C4-2B (cell line): ENCODE measurements around the gene SDK2.
"Not testable (repeated sequence)": the region's sequence is repeated elsewhere in the genome, so short reads cannot be mapped to it uniquely, and the experiment has no call there.

Source experiments
- H3K27ac ChIP-seq: fragments of 450-650 bp; 2 replicates; pipeline ENCODE4 v1.5.1; 2017
- ZFX ChIP-seq: fragments of 450-650 bp; IDR thresholded peaks from 2 replicates; pipeline ENCODE4 v1.6.1; 2017
- TF ChIP-seq, protein P1 (sequence below): fragments of 450-650 bp; conservative IDR thresholded peaks from 2 replicates; pipeline ENCODE4 v1.5.1; 2017; ENCODE audit warnings: mild to moderate bottlenecking

Gene SDK2

DNA sequence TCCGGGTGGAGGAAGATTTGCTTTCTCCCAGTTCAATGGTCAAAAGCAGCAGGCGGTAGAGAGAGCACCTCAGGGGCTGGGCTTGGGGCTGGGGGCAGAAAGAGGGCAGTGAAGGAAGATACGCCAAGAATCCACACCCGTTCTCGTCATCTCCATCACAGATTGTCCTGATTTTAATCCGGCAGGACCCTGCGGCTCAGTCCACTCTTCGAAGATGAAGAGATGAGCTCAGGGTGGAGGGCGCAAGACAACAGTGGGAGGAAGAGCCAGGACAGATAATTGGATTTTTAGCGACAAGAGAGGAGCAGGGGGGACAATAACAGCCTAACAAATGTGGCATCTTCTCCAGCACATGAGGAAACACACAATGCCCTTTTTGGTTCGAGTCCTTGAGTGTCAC is 165.9 kb downstream of the SDK2 start:
- no peak overlapping the region for H3K27ac ChIP-seq
- TF ChIP-seq, protein P1, sequence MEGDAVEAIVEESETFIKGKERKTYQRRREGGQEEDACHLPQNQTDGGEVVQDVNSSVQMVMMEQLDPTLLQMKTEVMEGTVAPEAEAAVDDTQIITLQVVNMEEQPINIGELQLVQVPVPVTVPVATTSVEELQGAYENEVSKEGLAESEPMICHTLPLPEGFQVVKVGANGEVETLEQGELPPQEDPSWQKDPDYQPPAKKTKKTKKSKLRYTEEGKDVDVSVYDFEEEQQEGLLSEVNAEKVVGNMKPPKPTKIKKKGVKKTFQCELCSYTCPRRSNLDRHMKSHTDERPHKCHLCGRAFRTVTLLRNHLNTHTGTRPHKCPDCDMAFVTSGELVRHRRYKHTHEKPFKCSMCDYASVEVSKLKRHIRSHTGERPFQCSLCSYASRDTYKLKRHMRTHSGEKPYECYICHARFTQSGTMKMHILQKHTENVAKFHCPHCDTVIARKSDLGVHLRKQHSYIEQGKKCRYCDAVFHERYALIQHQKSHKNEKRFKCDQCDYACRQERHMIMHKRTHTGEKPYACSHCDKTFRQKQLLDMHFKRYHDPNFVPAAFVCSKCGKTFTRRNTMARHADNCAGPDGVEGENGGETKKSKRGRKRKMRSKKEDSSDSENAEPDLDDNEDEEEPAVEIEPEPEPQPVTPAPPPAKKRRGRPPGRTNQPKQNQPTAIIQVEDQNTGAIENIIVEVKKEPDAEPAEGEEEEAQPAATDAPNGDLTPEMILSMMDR: no peak

GRCh38 chr17:73476890-73477350 is 167.3 kb downstream of the SDK2 start:
- TF ChIP-seq, protein P1: no peak
- TF ChIP-seq ZFX: no peak
- no peak overlapping the region for H3K27ac ChIP-seq

DNA sequence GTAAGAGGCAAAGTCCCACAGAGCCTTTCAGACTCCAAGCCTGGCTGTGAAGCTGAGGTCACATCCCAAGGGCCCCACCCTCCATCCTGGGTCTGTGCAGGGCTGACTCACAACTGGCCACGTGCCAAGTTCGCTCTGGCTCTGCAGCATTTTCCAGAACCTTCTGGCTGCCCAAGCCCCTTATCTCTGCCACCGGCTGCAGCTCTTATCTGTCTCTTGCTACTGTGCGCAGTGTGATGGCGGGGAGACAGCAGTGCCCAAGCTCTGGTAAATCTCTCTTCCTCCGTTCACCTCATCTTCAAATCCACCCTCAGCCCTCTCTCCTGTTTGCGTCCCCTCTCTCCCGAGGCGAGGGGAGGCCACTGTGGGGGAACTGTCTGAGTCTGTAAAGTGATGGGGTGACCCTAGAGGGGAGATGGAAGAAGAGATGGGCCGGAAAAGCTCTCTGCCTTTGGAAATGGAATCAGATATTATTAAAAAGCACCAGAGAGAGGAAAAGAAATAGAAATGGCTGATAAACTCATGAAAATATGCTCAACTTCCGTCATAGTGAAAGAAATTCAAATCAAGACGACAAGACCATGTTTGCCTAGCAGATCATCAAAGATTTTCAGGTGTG is 169.8 kb downstream of the SDK2 start:
- no peak for TF ChIP-seq ZFX
- TF ChIP-seq, protein P1: no peak

GRCh38 chr17:73472715-73473114 is 171.5 kb downstream of the SDK2 start:
- H3K27ac ChIP-seq: not testable (repeated sequence)

More for the DNA sequence above, 169.8 kb downstream of the SDK2 start:
- no peak overlapping the region for H3K27ac ChIP-seq

DNA sequence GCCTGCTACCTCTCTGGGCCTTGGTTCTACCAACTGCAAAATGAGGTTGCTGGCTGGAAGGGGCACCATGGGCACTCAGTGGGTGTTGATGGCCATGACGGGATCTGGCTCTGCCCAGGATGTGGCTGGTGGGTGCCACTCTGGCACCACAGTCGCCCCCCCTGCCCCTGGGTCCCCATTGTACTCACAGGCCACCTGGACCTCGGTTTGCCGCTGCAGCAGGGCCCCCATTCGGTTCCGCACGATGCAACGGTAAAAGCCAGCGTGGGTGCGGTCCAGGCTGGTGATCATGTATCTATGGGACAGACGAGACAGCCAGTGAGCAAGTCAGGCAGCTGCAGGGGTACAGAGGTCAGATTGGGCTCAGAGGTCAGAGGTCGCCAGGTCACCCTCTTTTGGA is 172.3 kb downstream of the SDK2 start:
- TF ChIP-seq, protein P1: no peak
- TF ChIP-seq ZFX: no peak
- H3K27ac ChIP-seq: no peak overlapping the region

DNA sequence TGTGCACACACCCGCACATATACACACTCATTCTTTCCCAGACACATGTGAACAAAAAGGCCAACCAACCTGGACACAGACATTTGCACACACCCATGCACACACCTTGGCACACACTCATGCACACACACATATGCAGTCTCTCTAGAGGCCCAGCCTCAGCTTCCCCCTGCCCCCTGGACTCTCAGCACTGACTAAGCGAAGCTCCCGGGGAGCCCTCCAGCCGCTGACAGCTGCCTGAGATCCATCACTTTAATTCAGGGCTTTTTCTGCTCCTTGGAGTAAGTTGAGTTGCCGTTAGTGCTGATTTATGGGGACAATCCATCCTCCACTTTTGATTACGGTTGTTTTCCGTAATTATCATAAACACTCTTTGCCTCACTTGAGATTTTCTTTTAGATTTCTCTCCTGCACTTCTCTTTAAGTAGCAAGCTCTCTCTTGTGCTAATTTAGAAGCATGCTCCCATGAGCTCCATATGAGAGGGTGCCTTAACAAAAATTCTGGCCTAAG is 173.9 kb downstream of the SDK2 start:
- TF ChIP-seq ZFX: no peak
- TF ChIP-seq, protein P1: no peak
- no peak overlapping the region for H3K27ac ChIP-seq

DNA sequence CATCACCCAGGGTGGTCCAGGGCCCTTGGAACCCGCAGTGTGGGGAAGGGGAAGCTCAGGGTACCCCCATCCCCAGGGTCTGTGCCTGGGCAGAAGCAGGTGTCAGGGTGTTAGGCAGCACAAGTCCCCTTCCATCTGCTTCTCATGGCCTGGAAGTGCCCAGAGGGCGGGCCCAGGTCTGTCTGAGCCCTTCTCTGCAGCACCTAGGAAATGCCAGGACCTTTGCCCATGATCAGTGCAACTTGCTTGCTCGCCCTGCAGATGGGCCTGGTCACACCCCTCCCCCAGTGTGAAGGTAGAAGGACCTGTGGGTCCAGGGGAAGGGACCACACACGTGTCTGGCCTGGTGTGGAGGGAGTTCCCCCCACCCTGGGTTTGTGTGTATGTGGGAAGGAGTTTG is 174.9 kb downstream of the SDK2 start:
- H3K27ac ChIP-seq: no peak overlapping the region
- TF ChIP-seq, protein P1: no peak

DNA sequence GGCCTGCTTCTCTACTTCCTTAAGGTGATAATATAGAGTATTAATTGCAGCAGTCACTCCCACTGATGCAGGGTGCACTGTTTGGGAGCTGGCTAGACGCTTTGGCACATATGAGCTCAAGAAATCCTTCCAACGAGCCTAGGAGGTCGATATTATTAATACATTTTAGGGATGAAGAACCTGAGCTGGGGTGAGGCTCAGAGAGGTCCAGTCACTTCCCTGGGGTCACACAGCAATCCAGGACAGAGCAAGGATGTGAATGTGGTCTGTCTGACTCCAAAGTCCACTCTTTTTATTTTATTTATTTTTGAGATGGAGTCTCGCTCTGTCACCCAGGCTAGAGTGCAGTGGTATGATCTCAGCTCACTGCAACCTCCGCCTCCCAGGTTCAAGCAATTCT is 176.0 kb downstream of the SDK2 start:
- TF ChIP-seq, protein P1: no peak

More for the DNA sequence above, 176.0 kb downstream of the SDK2 start:
- no peak overlapping the region for H3K27ac ChIP-seq
